NCI-H1436 (cell line): ENCODE measurements around the gene SLC11A1.

Experiments used
- DNase-seq: peaks from one replicate; lab custom pipeline; 2025; lab: John Stamatoyannopoulos, UW

The SLC11A1 gene

GRCh38 chr2:218435003-218435982, 53.2 kb downstream of the SLC11A1 start:
- DNase-seq, result no peak

- no peak for DNase-seq
These were observed 54.9 kb downstream of the SLC11A1 start for GRCh38 chr2:218436992-218437391.

GRCh38 chr2:218437969-218438368, 55.9 kb downstream of the SLC11A1 start:
- no peak for DNase-seq

- no peak for DNase-seq
These were observed 56.5 kb downstream of the SLC11A1 start for GRCh38 chr2:218438596-218438995.

- DNase-seq, result no peak
These were observed 62.8 kb downstream of the SLC11A1 start for GRCh38 chr2:218444692-218445357.

- DNase-seq, result no peak
These were observed 63.5 kb downstream of the SLC11A1 start for GRCh38 chr2:218445602-218446001.
